WTC11 (cell line): Measurements from ENCODE around the gene CDK18. TPM values are rescaled to one million over a fixed set of nuclear protein-coding genes. Genes with fewer than 3 reads are reported as not detected.

Experiments used
- ATAC-seq: fragments of 200-7000 bp; cut with Tn5 transposase; 2 replicates; pipeline ENCODE4 v1.10.0; 2021; ENCODE audit warnings: mild to moderate bottlenecking, moderate library complexity
- CTCF ChIA-PET: fragments of 300-600 bp; sonication (Branson Sonifier 250); formaldehyde crosslinking; loops from one replicate; lab custom pipeline; 2021; ENCODE audit warnings: antibody characterized with exemption; lab: Charles Lee
- POLR2A ChIA-PET: fragments of 350-600 bp; sonication (Branson Sonifier 250); formaldehyde crosslinking; loops from one replicate; lab custom pipeline; 2021; ENCODE audit warnings: antibody characterized with exemption; lab: Charles Lee
- DNase-seq: peaks from one replicate; pipeline ENCODE4 v3.0.0; 2021; ENCODE audit warnings: low spot score
- H3K27ac Mint-ChIP-seq: 2 replicates; pipeline ENCODE4 v1.8.0; 2021; ENCODE audit warnings: mixed read lengths
- H3K27me3 Mint-ChIP-seq: 2 replicates; pipeline ENCODE4 v1.8.0; 2021; ENCODE audit warnings: low read depth, mild to moderate bottlenecking, moderate library complexity, mixed read lengths
- H3K36me3 Mint-ChIP-seq: 2 replicates; pipeline ENCODE4 v1.8.0; 2021; ENCODE audit warnings: mixed read lengths
- H3K4me1 Mint-ChIP-seq: 2 replicates; pipeline ENCODE4 v1.8.0; 2022; ENCODE audit warnings: mixed read lengths
- H3K4me3 Mint-ChIP-seq: 2 replicates; pipeline ENCODE4 v1.8.0; 2021; ENCODE audit warnings: mild to moderate bottlenecking, moderate library complexity, mixed read lengths
- H3K9me3 Mint-ChIP-seq: 2 replicates; pipeline ENCODE4 v1.8.0; 2021; ENCODE audit warnings: mixed read lengths
- ARID4B ChIP-seq: sonication (generic); formaldehyde crosslinking; IDR thresholded peaks from 2 replicates; pipeline ENCODE4 v1.8.0; 2023; ENCODE audit warnings: missing genetic modification reagents, mild to moderate bottlenecking, borderline replicate concordance
- ATF6 ChIP-seq: sonication (generic); formaldehyde crosslinking; IDR thresholded peaks from 2 replicates; pipeline ENCODE4 v1.8.1; 2023; ENCODE audit warnings: mild to moderate bottlenecking, missing genetic modification reagents
- E2F4 ChIP-seq: sonication (generic); formaldehyde crosslinking; IDR thresholded peaks from 2 replicates; pipeline ENCODE4 v1.8.1; 2022; ENCODE audit warnings: low read depth, mild to moderate bottlenecking, moderate library complexity, missing genetic modification reagents, borderline replicate concordance
- ETV6 ChIP-seq: sonication (generic); formaldehyde crosslinking; IDR thresholded peaks from 2 replicates; pipeline ENCODE4 v1.8.1; 2022; ENCODE audit warnings: mild to moderate bottlenecking, missing genetic modification reagents
- FOXP4 ChIP-seq: sonication (generic); formaldehyde crosslinking; IDR thresholded peaks from 2 replicates; pipeline ENCODE4 v1.8.0; 2022; ENCODE audit warnings: mild to moderate bottlenecking, missing genetic modification reagents
- GABPB1 ChIP-seq: sonication (generic); formaldehyde crosslinking; IDR thresholded peaks from 2 replicates; pipeline ENCODE4 v1.8.1; 2023; ENCODE audit warnings: mild to moderate bottlenecking, missing genetic modification reagents
- NFYB ChIP-seq: sonication (generic); formaldehyde crosslinking; conservative IDR thresholded peaks from 2 replicates; pipeline ENCODE4 v1.8.0; 2022; ENCODE audit warnings: low read depth, missing genetic modification reagents
- RORB ChIP-seq: fragments of 250-450 bp; sonication (Bioruptor Pico); IDR thresholded peaks from 2 replicates; pipeline ENCODE4 v1.9.0; 2021; ENCODE audit warnings: mild to moderate bottlenecking
- SMAD3 ChIP-seq: sonication (generic); formaldehyde crosslinking; IDR thresholded peaks from 2 replicates; pipeline ENCODE4 v1.8.0; 2022; ENCODE audit warnings: missing genetic modification reagents, mild to moderate bottlenecking, borderline replicate concordance
- TEAD1 ChIP-seq: sonication (generic); formaldehyde crosslinking; IDR thresholded peaks from 2 replicates; pipeline ENCODE4 v1.8.0; 2022; ENCODE audit warnings: mild to moderate bottlenecking, missing genetic modification reagents
- TP53 ChIP-seq: sonication (generic); formaldehyde crosslinking; IDR thresholded peaks from 2 replicates; pipeline ENCODE4 v1.8.1; 2023; ENCODE audit warnings: mild to moderate bottlenecking, missing genetic modification reagents
- USF1 ChIP-seq: sonication (generic); formaldehyde crosslinking; IDR thresholded peaks from 2 replicates; pipeline ENCODE4 v1.8.0; 2022; ENCODE audit warnings: mild to moderate bottlenecking, missing genetic modification reagents
- ZBTB21 ChIP-seq: sonication (generic); formaldehyde crosslinking; IDR thresholded peaks from 2 replicates; pipeline ENCODE4 v1.8.1; 2023; ENCODE audit warnings: mild to moderate bottlenecking, missing genetic modification reagents, borderline replicate concordance
- ZNF121 ChIP-seq: sonication (generic); formaldehyde crosslinking; IDR thresholded peaks from 2 replicates; pipeline ENCODE4 v1.8.0; 2023; ENCODE audit warnings: missing genetic modification reagents
- ZNF425 ChIP-seq: fragments of 250-450 bp; sonication (Bioruptor Pico); conservative IDR thresholded peaks from 2 replicates; pipeline ENCODE4 v1.9.0; 2021; ENCODE audit warnings: mild to moderate bottlenecking
- ZNF671 ChIP-seq: fragments of 250-450 bp; sonication (Bioruptor Pico); IDR thresholded peaks from 2 replicates; pipeline ENCODE4 v1.8.0; 2021; ENCODE audit warnings: mild to moderate bottlenecking
- total RNA-seq: library from RNA; stranded (reverse); gene quantifications from 3 replicates; pipeline ENCODE4 v1.2.3, GENCODE V29; 2021

The CDK18 gene
- total RNA-seq, 1 experiment from 2014 or later = 71.9 TPM

- no peak overlapping the region for H3K4me3 Mint-ChIP-seq
- DNase-seq (no peak), ATAC-seq (no peak)
- ChIA-PET POLR2A (no interaction called here), CTCF (interaction anchor here (0.8 to 3.3 kb wide), 9 partner anchors 10 to 180 kb away, joined by 3 to 33 read pairs (median 9); a partner anchor contains a TSS)
- peaks cover 8% of the 10 kb centered on the region; the same call in 1 of the 2 replicates for H3K4me1 Mint-ChIP-seq
- H3K27ac Mint-ChIP-seq = peak overlapping the region; percentile 45; the same call in 1 of the 2 replicates
- peaks cover 38% of the 10 kb centered on the region for H3K27me3 Mint-ChIP-seq
- peaks cover 27% of the 10 kb centered on the region for H3K36me3 Mint-ChIP-seq
- no peaks in the 10 kb centered on the region for H3K9me3 Mint-ChIP-seq
- no peak for TF ChIP-seq SMAD3
- TF ChIP-seq NFYB (CRISPR knock-in tag) = no peak
- TF ChIP-seq ARID4B (CRISPR knock-in tag) = no peak
- TF ChIP-seq TP53 (CRISPR knock-in tag) = no peak
- TF ChIP-seq RORB (CRISPR knock-in tag) = no peak
- TF ChIP-seq ZNF425 (CRISPR knock-in tag) = no peak
- no peak for TF ChIP-seq ZBTB21 (CRISPR knock-in tag)
- no peak for TF ChIP-seq ETV6 (CRISPR knock-in tag)
- TF ChIP-seq, all 79 proteins: peak for 0
These were observed 29.4 kb downstream of the CDK18 start for GRCh38 chr1:205533748-205534443.

GRCh38 chr1:205534444-205534985, 30.0 kb downstream of the CDK18 start:
- no peak overlapping the region for H3K4me3 Mint-ChIP-seq
- no peak overlapping the region for H3K27ac Mint-ChIP-seq
- DNase-seq (no peak), ATAC-seq (no peak)
- POLR2A ChIA-PET = no interaction called here
- peaks cover 44% of the 10 kb centered on the region for H3K27me3 Mint-ChIP-seq
- peaks cover 26% of the 10 kb centered on the region for H3K36me3 Mint-ChIP-seq
- no peaks in the 10 kb centered on the region for H3K9me3 Mint-ChIP-seq
- peaks cover 6% of the 10 kb centered on the region; the same call in 1 of the 2 replicates for H3K4me1 Mint-ChIP-seq
- TF ChIP-seq E2F4 (CRISPR knock-in tag) = no peak
- TF ChIP-seq GABPB1 (CRISPR knock-in tag) = no peak
- no peak for TF ChIP-seq ZNF121 (CRISPR knock-in tag)
- TF ChIP-seq ATF6 = no peak
- no peak for TF ChIP-seq TEAD1 (CRISPR knock-in tag)
- TF ChIP-seq USF1 (CRISPR knock-in tag) = no peak
- no peak for TF ChIP-seq ZNF671
- no peak for TF ChIP-seq FOXP4
- TF ChIP-seq, all 79 proteins: peak for 0
- CTCF ChIA-PET = interaction anchor here (0.9 to 3.3 kb wide), 9 partner anchors 9 to 181 kb away, joined by 3 to 33 read pairs (median 9); a partner anchor contains a TSS
